A673 (cell line): ENCODE measurements around the gene CALN1. TPM values are rescaled to one million over a fixed set of nuclear protein-coding genes. Genes with fewer than 3 reads are reported as not detected.

Source experiments
- BruUV-seq: library from RNA; stranded (reverse); fragments of 400-500 nt; replicated peaks from 2 replicates; lab custom pipeline; 2021; lab: Mats Ljungman, UMichigan
- CTCF ChIA-PET: fragments of 300-600 bp; sonication (Branson Sonifier 250); formaldehyde crosslinking; loops from one replicate; lab custom pipeline; 2022; ENCODE audit warnings: antibody characterized with exemption; lab: Charles Lee
- POLR2A ChIA-PET: fragments of 300-600 bp; sonication (Branson Sonifier 250); formaldehyde crosslinking; loops from one replicate; lab custom pipeline; 2022; ENCODE audit warnings: antibody characterized with exemption; ENCODE audit not compliant: low non-redundant PET; lab: Charles Lee
- DNase-seq: peaks from one replicate; pipeline ENCODE4 v3.0.0-alpha.2; 2015; ENCODE audit warnings: low spot score
- H3K27ac ChIP-seq: fragments of 200-600 bp; sonication (generic); 2 replicates; pipeline ENCODE4 v1.5.1; 2016; ENCODE audit warnings: mixed run types, low read depth, mild to moderate bottlenecking, mixed read lengths, antibody characterized with exemption, low read length; ENCODE audit not compliant: poor library complexity, severe bottlenecking
- H3K27me3 ChIP-seq: fragments of 200-600 bp; sonication (generic); replicated peaks from 2 replicates; pipeline ENCODE4 v1.6.1; 2017; ENCODE audit warnings: mixed run types, low read depth, mild to moderate bottlenecking, mixed read lengths, antibody characterized with exemption, low read length; ENCODE audit not compliant: insufficient read depth, poor library complexity
- H3K36me3 ChIP-seq: fragments of 200-600 bp; sonication (generic); 2 replicates; pipeline ENCODE4 v1.6.1; 2016; ENCODE audit warnings: mixed run types, mild to moderate bottlenecking, mixed read lengths, antibody characterized with exemption, low read length; ENCODE audit not compliant: insufficient read depth, poor library complexity, severe bottlenecking
- H3K4me1 ChIP-seq: fragments of 200-600 bp; sonication (generic); 2 replicates; pipeline ENCODE4 v1.6.1; 2017; ENCODE audit warnings: mixed run types, mild to moderate bottlenecking, mixed read lengths, antibody characterized with exemption, low read length; ENCODE audit not compliant: insufficient read depth, poor library complexity, severe bottlenecking
- H3K4me3 ChIP-seq: fragments of 200-600 bp; sonication (generic); 2 replicates; pipeline ENCODE4 v1.5.1; 2016; ENCODE audit warnings: low read depth, mixed run types, mild to moderate bottlenecking, mixed read lengths, low read length; ENCODE audit not compliant: poor library complexity, severe bottlenecking
- H3K9me3 ChIP-seq: fragments of 200-600 bp; sonication (generic); 2 replicates; pipeline ENCODE4 v1.6.1; 2016; ENCODE audit warnings: mixed run types, low read depth, mild to moderate bottlenecking, mixed read lengths, antibody characterized with exemption, low read length; ENCODE audit not compliant: poor library complexity, severe bottlenecking
- CTCF ChIP-seq: fragments of 300-800, 200-600 bp; sonication (generic); conservative IDR thresholded peaks from 2 replicates; pipeline ENCODE4 v1.5.1; 2017; ENCODE audit warnings: low read depth, mild to moderate bottlenecking, antibody characterized with exemption, low read length, moderate library complexity, mixed read lengths
- EZH2 ChIP-seq: fragments of 200-600 bp; sonication (generic); IDR thresholded peaks from 2 replicates; pipeline ENCODE4 v1.6.1; 2017; ENCODE audit warnings: borderline replicate concordance, low read depth, mild to moderate bottlenecking, mixed read lengths, antibody characterized with exemption, low read length; ENCODE audit not compliant: poor library complexity, severe bottlenecking
- intact Hi-C: fragments of 100-400 bp; cut with micrococcal nuclease; formaldehyde crosslinking; loops from one replicate; pipeline ENCODE4 v1.10.0; 2022; ENCODE audit not compliant: unreplicated experiment
- total RNA-seq: library from RNA; stranded (reverse); gene quantifications from 2 replicates; pipeline ENCODE4 v1.2.3, GENCODE V29; 2021

CALN1 gene
- total RNA-seq, 1 experiment from 2014 or later = not detected

- intact Hi-C loops = no loop called here
- CTCF ChIA-PET = no interaction called here
- no TSS peak for BruUV-seq
- POLR2A ChIA-PET = no interaction called here
- H3K27ac ChIP-seq = no peak overlapping the region
- H3K27me3 ChIP-seq = peaks cover 39% of the 10 kb centered on the region
- no peak for TF ChIP-seq CTCF
- TF ChIP-seq EZH2 = no peak
- no peaks in the 10 kb centered on the region for H3K36me3 ChIP-seq
- H3K9me3 ChIP-seq = no peaks in the 10 kb centered on the region
- no peak for DNase-seq
- H3K4me1 ChIP-seq = no peaks in the 10 kb centered on the region
- H3K4me3 ChIP-seq = no peak overlapping the region
These were observed 34.7 kb upstream of the CALN1 start for GRCh38 chr7:72446591-72447462.

- intact Hi-C loops = no loop called here
- ChIA-PET POLR2A (no interaction called here), CTCF (no interaction called here)
- H3K4me3 ChIP-seq = no peak overlapping the region
- DNase-seq = no peak
- no peaks in the 10 kb centered on the region for H3K36me3 ChIP-seq
- TF ChIP-seq EZH2 = no peak
- no peak for TF ChIP-seq CTCF
- H3K9me3 ChIP-seq = no peaks in the 10 kb centered on the region
- BruUV-seq = no TSS peak
- peaks cover 43% of the 10 kb centered on the region for H3K27me3 ChIP-seq
- no peaks in the 10 kb centered on the region for H3K4me1 ChIP-seq
- no peak overlapping the region for H3K27ac ChIP-seq
These were observed 34.0 kb upstream of the CALN1 start for GRCh38 chr7:72446131-72446530.

- TF ChIP-seq CTCF (no peak), EZH2 (no peak)
- Histone ChIP-seq H3K9me3 (no peaks in the 10 kb centered on the region), H3K4me3 (no peak overlapping the region), H3K27ac (no peak overlapping the region), H3K36me3 (no peaks in the 10 kb centered on the region), H3K27me3 (peaks cover 43% of the 10 kb centered on the region), H3K4me1 (no peaks in the 10 kb centered on the region)
- ChIA-PET POLR2A (no interaction called here), CTCF (no interaction called here)
- no TSS peak for BruUV-seq
- intact Hi-C loops = no loop called here
- no peak for DNase-seq
These were observed 33.4 kb upstream of the CALN1 start for GRCh38 chr7:72445580-72445979.
